ENCODE data around the gene ODAD4.

Gene ODAD4

GRCh38 chr17:41907185-41907556 is 23.2 kb upstream of the ODAD4 start:
- H3K4me1 ChIP-seq (ENCODE audit: insufficient read depth, poor library complexity, severe bottlenecking), result peaks cover 3% of the 10 kb centered on the region
- no peak for TF ChIP-seq CTCF (IDR thresholded peaks at IDR 0.05; ENCODE audit: poor library complexity, severe bottlenecking)
- H3K4me3 ChIP-seq (ENCODE audit: severe bottlenecking), result no peak overlapping the region
- no peaks in the 10 kb centered on the region for H3K27me3 ChIP-seq (ENCODE audit: insufficient read depth, poor library complexity, severe bottlenecking)
- H3K27ac ChIP-seq (ENCODE audit: poor library complexity, severe bottlenecking), result no peak overlapping the region
- ATAC-seq (ENCODE audit: low read depth) (no peak), DNase-seq (ENCODE audit: low spot score) (no peak)
- H3K9me3 ChIP-seq (ENCODE audit: severe bottlenecking), result no peaks in the 10 kb centered on the region
- H3K36me3 ChIP-seq (ENCODE audit: low read depth), result peaks cover 91% of the 10 kb centered on the region

- ATAC-seq (ENCODE audit: low read depth) (no peak), DNase-seq (ENCODE audit: low spot score) (no peak)
- no peak overlapping the region for H3K27ac ChIP-seq (ENCODE audit: poor library complexity, severe bottlenecking)
- H3K27me3 ChIP-seq (ENCODE audit: insufficient read depth, poor library complexity, severe bottlenecking), result no peaks in the 10 kb centered on the region
- H3K36me3 ChIP-seq (ENCODE audit: low read depth), result peaks cover 91% of the 10 kb centered on the region
- H3K9me3 ChIP-seq (ENCODE audit: severe bottlenecking), result no peaks in the 10 kb centered on the region
- H3K4me1 ChIP-seq (ENCODE audit: insufficient read depth, poor library complexity, severe bottlenecking), result peaks cover 3% of the 10 kb centered on the region
- H3K4me3 ChIP-seq (ENCODE audit: severe bottlenecking), result no peak overlapping the region
- TF ChIP-seq CTCF (IDR thresholded peaks at IDR 0.05; ENCODE audit: poor library complexity, severe bottlenecking), result no peak
Observed at GRCh38 chr17:41907633-41908539, 22.5 kb upstream of the ODAD4 start.

GRCh38 chr17:41909088-41909487 is 21.3 kb upstream of the ODAD4 start:
- DNase-seq (ENCODE audit: low spot score) (no peak), ATAC-seq (ENCODE audit: low read depth) (no peak)
- Histone ChIP-seq H3K27ac (ENCODE audit: poor library complexity, severe bottlenecking) (no peak overlapping the region), H3K9me3 (ENCODE audit: severe bottlenecking) (no peaks in the 10 kb centered on the region), H3K27me3 (ENCODE audit: insufficient read depth, poor library complexity, severe bottlenecking) (no peaks in the 10 kb centered on the region), H3K36me3 (ENCODE audit: low read depth) (peaks cover 96% of the 10 kb centered on the region), H3K4me1 (ENCODE audit: insufficient read depth, poor library complexity, severe bottlenecking) (peaks cover 3% of the 10 kb centered on the region), H3K4me3 (ENCODE audit: severe bottlenecking) (no peak overlapping the region)
- TF ChIP-seq CTCF (IDR thresholded peaks at IDR 0.05; ENCODE audit: poor library complexity, severe bottlenecking), result no peak

GRCh38 chr17:41910701-41911391 is 19.6 kb upstream of the ODAD4 start:
- H3K9me3 ChIP-seq (ENCODE audit: severe bottlenecking), result no peaks in the 10 kb centered on the region
- H3K27me3 ChIP-seq (ENCODE audit: insufficient read depth, poor library complexity, severe bottlenecking), result no peaks in the 10 kb centered on the region
- no peak overlapping the region for H3K4me3 ChIP-seq (ENCODE audit: severe bottlenecking)
- ATAC-seq (ENCODE audit: low read depth) (peak; percentile 88), DNase-seq (ENCODE audit: low spot score) (peak; percentile 86)
- H3K27ac ChIP-seq (ENCODE audit: poor library complexity, severe bottlenecking), result peak overlapping the region; percentile 39
- peaks cover 9% of the 10 kb centered on the region for H3K4me1 ChIP-seq (ENCODE audit: insufficient read depth, poor library complexity, severe bottlenecking)
- H3K36me3 ChIP-seq (ENCODE audit: low read depth), result peaks cover 94% of the 10 kb centered on the region
- no peak for TF ChIP-seq CTCF (IDR thresholded peaks at IDR 0.05; ENCODE audit: poor library complexity, severe bottlenecking)
